Endothelial cell (in vitro differentiated cells): ENCODE data around the gene PBX2. TPM values are rescaled to one million over a fixed set of nuclear protein-coding genes. Genes with fewer than 3 reads are reported as not detected.
"Not testable (repeated sequence)": the region's sequence is repeated elsewhere in the genome, so short reads cannot be mapped to it uniquely, and the experiment has no call there.

ENCODE experiments used
- DNase-seq: peaks from one replicate; pipeline ENCODE4 v3.0.0; 2021; ENCODE audit warnings: low spot score
- H3K27ac Mint-ChIP-seq: one replicate; pipeline ENCODE4 v1.8.0; 2021; ENCODE audit warnings: mixed read lengths, inconsistent platforms; ENCODE audit not compliant: unreplicated experiment
- H3K27me3 Mint-ChIP-seq: one replicate; pipeline ENCODE4 v1.8.0; 2021; ENCODE audit warnings: mild to moderate bottlenecking, moderate library complexity, mixed read lengths, inconsistent platforms; ENCODE audit not compliant: unreplicated experiment
- H3K36me3 Mint-ChIP-seq: one replicate; pipeline ENCODE4 v1.8.0; 2021; ENCODE audit warnings: mild to moderate bottlenecking, low read depth, mixed read lengths, inconsistent platforms; ENCODE audit not compliant: unreplicated experiment
- H3K4me1 Mint-ChIP-seq: one replicate; pipeline ENCODE4 v1.8.0; 2021; ENCODE audit warnings: mild to moderate bottlenecking, mixed read lengths, inconsistent platforms; ENCODE audit not compliant: unreplicated experiment
- H3K4me3 Mint-ChIP-seq: one replicate; pipeline ENCODE4 v1.8.0; 2021; ENCODE audit warnings: mild to moderate bottlenecking, mixed read lengths, inconsistent platforms; ENCODE audit not compliant: unreplicated experiment
- H3K9me3 Mint-ChIP-seq: one replicate; pipeline ENCODE4 v1.8.0; 2021; ENCODE audit warnings: mixed read lengths, inconsistent platforms; ENCODE audit not compliant: unreplicated experiment
- microRNA-seq: library from miRNA; unstranded; fragments of <30 nt; microRNA quantifications from one replicate; pipeline ENCODE4, GENCODE V29; 2020; ENCODE audit not compliant: unreplicated experiment
- total RNA-seq: library from RNA; stranded (reverse); fragmentation: NEBNext Ultra II Directional; extraction: Animal tissue kit (Norgen Biotek cat#: 25700); gene quantifications from one replicate; pipeline ENCODE4 v1.2.1, GENCODE V29; 2021; ENCODE audit not compliant: unreplicated experiment
- TF ChIP-seq, protein P1 (sequence below): fragments of 200-600 bp; sonication (generic); IDR thresholded peaks from one replicate; pipeline ENCODE4 v1.5.0; 2021; ENCODE audit warnings: antibody characterized with exemption; ENCODE audit not compliant: unreplicated experiment

The PBX2 gene
- total RNA-seq, 1 donor from 2014 or later: 308 TPM

DNA sequence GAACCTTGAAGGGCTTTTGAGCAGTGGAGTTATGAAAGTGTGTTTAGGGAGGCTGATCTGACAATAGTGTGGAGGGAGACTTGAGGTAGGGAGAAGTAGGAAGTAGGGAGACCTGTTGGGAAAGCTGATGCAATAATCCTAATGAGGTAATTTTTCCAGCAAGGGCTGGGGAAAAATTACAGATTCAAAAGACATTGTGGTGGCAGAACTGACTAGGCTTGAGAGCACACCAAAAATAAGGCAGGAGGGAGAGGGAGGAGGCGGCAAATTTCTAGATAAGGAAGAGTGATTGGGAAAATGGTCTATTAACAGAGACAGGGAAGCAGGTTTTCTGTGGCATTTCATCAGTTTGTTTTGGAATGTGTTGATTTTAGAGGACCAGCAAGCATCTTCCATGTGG is 43.7 kb downstream of the PBX2 start:
- H3K36me3 Mint-ChIP-seq: peaks cover 7% of the 10 kb centered on the region
- H3K27me3 Mint-ChIP-seq: peaks cover 23% of the 10 kb centered on the region
- H3K4me3 Mint-ChIP-seq: no peak overlapping the region
- DNase-seq: no peak
- H3K9me3 Mint-ChIP-seq: no peaks in the 10 kb centered on the region
- H3K27ac Mint-ChIP-seq: no peak overlapping the region
- peaks cover 24% of the 10 kb centered on the region for H3K4me1 Mint-ChIP-seq
- TF ChIP-seq, protein P1, sequence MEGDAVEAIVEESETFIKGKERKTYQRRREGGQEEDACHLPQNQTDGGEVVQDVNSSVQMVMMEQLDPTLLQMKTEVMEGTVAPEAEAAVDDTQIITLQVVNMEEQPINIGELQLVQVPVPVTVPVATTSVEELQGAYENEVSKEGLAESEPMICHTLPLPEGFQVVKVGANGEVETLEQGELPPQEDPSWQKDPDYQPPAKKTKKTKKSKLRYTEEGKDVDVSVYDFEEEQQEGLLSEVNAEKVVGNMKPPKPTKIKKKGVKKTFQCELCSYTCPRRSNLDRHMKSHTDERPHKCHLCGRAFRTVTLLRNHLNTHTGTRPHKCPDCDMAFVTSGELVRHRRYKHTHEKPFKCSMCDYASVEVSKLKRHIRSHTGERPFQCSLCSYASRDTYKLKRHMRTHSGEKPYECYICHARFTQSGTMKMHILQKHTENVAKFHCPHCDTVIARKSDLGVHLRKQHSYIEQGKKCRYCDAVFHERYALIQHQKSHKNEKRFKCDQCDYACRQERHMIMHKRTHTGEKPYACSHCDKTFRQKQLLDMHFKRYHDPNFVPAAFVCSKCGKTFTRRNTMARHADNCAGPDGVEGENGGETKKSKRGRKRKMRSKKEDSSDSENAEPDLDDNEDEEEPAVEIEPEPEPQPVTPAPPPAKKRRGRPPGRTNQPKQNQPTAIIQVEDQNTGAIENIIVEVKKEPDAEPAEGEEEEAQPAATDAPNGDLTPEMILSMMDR: no peak

DNA sequence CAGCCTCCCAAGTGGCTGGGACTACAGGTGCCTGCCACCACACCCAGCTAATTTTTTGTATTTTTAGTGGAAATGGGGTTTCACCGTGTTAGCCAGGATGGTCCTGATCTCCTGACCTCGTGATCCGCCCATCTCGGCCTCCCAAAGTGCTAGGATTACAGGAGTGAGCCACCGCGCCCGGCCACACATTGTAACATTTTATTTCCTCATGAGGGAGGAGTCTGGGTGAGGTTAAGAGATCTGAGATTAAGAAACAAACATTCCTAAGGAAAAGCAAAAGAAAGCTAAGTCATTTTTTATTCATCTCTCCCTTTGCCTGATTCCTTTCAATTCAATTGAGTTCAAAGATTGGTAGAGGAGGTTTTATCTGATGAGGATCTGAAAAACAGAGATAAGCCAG is 45.8 kb downstream of the PBX2 start:
- not testable (repeated sequence) for H3K36me3 Mint-ChIP-seq, DNase-seq, H3K27ac Mint-ChIP-seq, H3K9me3 Mint-ChIP-seq, H3K4me3 Mint-ChIP-seq
- Mint-ChIP-seq H3K27me3 (peaks cover 14% of the 10 kb centered on the region), H3K4me1 (peaks cover 13% of the 10 kb centered on the region)

GRCh38 chr6:32140420-32141046 is 49.5 kb downstream of the PBX2 start:
- no peak overlapping the region for H3K4me3 Mint-ChIP-seq
- no peaks in the 10 kb centered on the region for H3K9me3 Mint-ChIP-seq
- TF ChIP-seq, protein P1: no peak
- peaks cover 3% of the 10 kb centered on the region for H3K27me3 Mint-ChIP-seq
- no peaks in the 10 kb centered on the region for H3K36me3 Mint-ChIP-seq
- no peak overlapping the region for H3K27ac Mint-ChIP-seq
- no peak for DNase-seq
- no peaks in the 10 kb centered on the region for H3K4me1 Mint-ChIP-seq

DNA sequence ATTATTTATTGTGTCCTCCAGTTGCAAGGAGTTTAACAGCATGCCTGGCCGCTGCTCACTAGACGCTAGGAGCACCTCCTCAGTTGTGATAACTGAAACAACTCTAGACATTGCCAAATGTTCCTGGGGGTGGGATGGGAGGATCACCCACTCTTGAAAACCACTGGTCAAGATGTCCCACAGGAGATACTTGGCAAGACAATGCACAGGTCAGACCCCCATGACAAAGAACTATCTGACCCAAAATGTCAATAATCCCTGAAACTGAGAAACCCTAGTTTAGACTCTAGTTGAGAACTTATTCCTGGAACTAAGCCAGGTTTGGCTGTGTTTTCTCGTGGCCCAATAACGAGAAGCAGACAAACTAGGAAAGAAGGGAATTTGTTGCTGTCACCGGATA is 50.4 kb downstream of the PBX2 start:
- Mint-ChIP-seq H3K9me3 (no peaks in the 10 kb centered on the region), H3K27ac (no peak overlapping the region), H3K4me3 (no peak overlapping the region), H3K36me3 (no peaks in the 10 kb centered on the region), H3K27me3 (peaks cover 3% of the 10 kb centered on the region), H3K4me1 (no peaks in the 10 kb centered on the region)
- no peak for DNase-seq
- TF ChIP-seq, protein P1: no peak

DNA sequence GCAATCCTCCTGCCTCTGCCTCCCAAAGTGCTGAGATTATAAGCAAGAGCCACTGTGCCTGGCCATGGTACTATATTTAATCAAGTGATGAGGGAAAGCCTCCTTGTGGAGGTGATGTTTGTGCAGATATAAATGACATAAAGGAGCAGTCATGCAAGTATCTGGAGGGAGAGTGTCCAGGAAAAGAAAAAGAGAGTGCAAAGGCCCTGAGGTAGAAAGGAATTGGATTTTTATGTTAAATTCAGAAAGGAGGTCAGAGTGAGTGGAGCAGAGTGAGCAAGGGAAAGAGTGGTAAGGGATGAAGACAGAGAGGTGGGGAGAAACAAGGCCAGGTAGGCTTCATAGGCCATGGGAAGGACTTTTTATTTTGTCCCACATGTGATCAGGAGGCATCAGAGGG is 52.5 kb downstream of the PBX2 start:
- H3K4me3 Mint-ChIP-seq: no peak overlapping the region
- DNase-seq: no peak

More for the DNA sequence above, 52.5 kb downstream of the PBX2 start:
- Mint-ChIP-seq H3K27me3 (no peaks in the 10 kb centered on the region), H3K4me1 (no peaks in the 10 kb centered on the region), H3K27ac (no peak overlapping the region), H3K9me3 (no peaks in the 10 kb centered on the region), H3K36me3 (no peaks in the 10 kb centered on the region)
- TF ChIP-seq, protein P1: no peak

Small RNA genes within 50 kb of the gene (microRNA-seq; reads per million reads assigned to microRNA genes)
- gene MIR6721 (8.8 reads per million, percentile 57 among the genes with 10 or more reads in this experiment), gene MIR6833 (not detected)

Other genes starting within 250 kb of the PBX2 start
- gene CFB, start 244.1 kb downstream of the PBX2 start, total RNA-seq: not detected
- gene NELFE, start 231.2 kb downstream of the PBX2 start, total RNA-seq: 47.8 TPM
- 63.4 TPM for gene SKIC2, start 231.0 kb downstream of the PBX2 start, total RNA-seq
- gene DXO, start 218.1 kb downstream of the PBX2 start, total RNA-seq: 12.6 TPM
- 6.1 TPM for gene C4A, start 208.1 kb downstream of the PBX2 start, total RNA-seq
- gene C4B, start 175.4 kb downstream of the PBX2 start, total RNA-seq: 4.6 TPM
- gene CYP21A2, start 151.8 kb downstream of the PBX2 start, total RNA-seq: 0.44 TPM
- 7.5 TPM for gene TNXB, start 80.9 kb downstream of the PBX2 start, total RNA-seq
- 72.9 TPM for gene ATF6B, start 62.0 kb downstream of the PBX2 start, total RNA-seq
- 5.2 TPM for gene FKBPL, start 59.9 kb downstream of the PBX2 start, total RNA-seq
- 2.1 TPM for gene PRRT1, start 38.3 kb downstream of the PBX2 start, total RNA-seq
- 44.4 TPM for gene PPT2, start 36.1 kb downstream of the PBX2 start, total RNA-seq
- gene EGFL8, start 25.6 kb downstream of the PBX2 start, total RNA-seq: 37.4 TPM
- 93.3 TPM for gene AGPAT1, start 14.1 kb downstream of the PBX2 start, total RNA-seq
- 44.4 TPM for gene RNF5, start 11.8 kb downstream of the PBX2 start, total RNA-seq
- 42.2 TPM for gene AGER, start 5.9 kb downstream of the PBX2 start, total RNA-seq
- 49.0 TPM for gene GPSM3, start 2.4 kb upstream of the PBX2 start, total RNA-seq
- 151 TPM for gene NOTCH4, start 33.9 kb upstream of the PBX2 start, total RNA-seq
- not detected for gene TSBP1, start 181.7 kb upstream of the PBX2 start, total RNA-seq
- gene BTNL2, start 217.0 kb upstream of the PBX2 start, total RNA-seq: not detected
- gene HLA-DRA, start 249.7 kb upstream of the PBX2 start, total RNA-seq: 0.28 TPM